Effector memory CD4-positive, alpha-beta T cell (primary cell): ENCODE measurements around the gene BGLAP.

Experiments used
- DNase-seq, 3 donors: peaks; one replicate each; pipeline ENCODE4 v3.0.0-alpha.2; 2020
- H3K27ac ChIP-seq: 2 replicates; pipeline ENCODE4 v1.7.0; 2013; ENCODE audit warnings: mild to moderate bottlenecking, low read length, moderate library complexity; ENCODE audit not compliant: insufficient read depth, poor library complexity, severe bottlenecking
- H3K27me3 ChIP-seq: replicated peaks from 2 replicates; pipeline ENCODE4 v1.7.0; 2013; ENCODE audit warnings: mild to moderate bottlenecking, low read length; ENCODE audit not compliant: insufficient read depth, control insufficient read depth, poor library complexity, severe bottlenecking
- H3K36me3 ChIP-seq: 2 replicates; pipeline ENCODE4 v1.7.0; 2013; ENCODE audit warnings: mild to moderate bottlenecking, low read length, moderate library complexity; ENCODE audit not compliant: control insufficient read depth, insufficient read depth
- H3K4me1 ChIP-seq: 2 replicates; pipeline ENCODE4 v1.7.0; 2013; ENCODE audit warnings: low read length, mild to moderate bottlenecking; ENCODE audit not compliant: control insufficient read depth, insufficient read depth, poor library complexity, severe bottlenecking
- H3K4me3 ChIP-seq: 2 replicates; pipeline ENCODE4 v1.7.0; 2013; ENCODE audit warnings: low read length, low read depth, mild to moderate bottlenecking; ENCODE audit not compliant: insufficient read depth, poor library complexity, severe bottlenecking
- H3K9me3 ChIP-seq: 2 replicates; pipeline ENCODE4 v1.7.0; 2013; ENCODE audit warnings: mild to moderate bottlenecking, low read length, moderate library complexity; ENCODE audit not compliant: control insufficient read depth

BGLAP gene

DNA sequence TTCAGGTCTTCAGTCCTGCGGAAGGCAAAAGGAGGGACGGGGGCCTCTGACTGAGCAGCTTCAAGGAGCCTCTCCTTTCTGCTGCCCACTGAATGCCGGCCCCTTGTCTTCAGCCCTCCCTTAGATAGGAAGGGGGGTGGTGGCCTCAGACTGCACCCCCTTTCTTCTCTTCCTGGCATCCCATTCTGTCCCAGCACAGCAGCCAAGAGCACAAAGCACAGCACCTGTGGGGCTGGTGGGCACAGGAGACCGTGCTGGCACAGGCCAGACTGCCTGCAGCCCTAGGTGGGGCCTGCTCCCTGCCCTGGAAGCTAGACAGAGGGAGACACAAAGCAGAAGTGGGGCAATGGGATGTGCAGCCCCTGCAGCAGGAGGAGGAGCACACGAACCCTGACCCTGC, 7.6 kb downstream of the BGLAP start:
- H3K27me3 ChIP-seq = no peaks in the 10 kb centered on the region
- no peaks in the 10 kb centered on the region for H3K9me3 ChIP-seq
- peaks cover 45% of the 10 kb centered on the region for H3K36me3 ChIP-seq
- DNase-seq = no peak
- H3K4me3 ChIP-seq = no peak overlapping the region
- no peak overlapping the region for H3K27ac ChIP-seq
- peaks cover 14% of the 10 kb centered on the region for H3K4me1 ChIP-seq

DNA sequence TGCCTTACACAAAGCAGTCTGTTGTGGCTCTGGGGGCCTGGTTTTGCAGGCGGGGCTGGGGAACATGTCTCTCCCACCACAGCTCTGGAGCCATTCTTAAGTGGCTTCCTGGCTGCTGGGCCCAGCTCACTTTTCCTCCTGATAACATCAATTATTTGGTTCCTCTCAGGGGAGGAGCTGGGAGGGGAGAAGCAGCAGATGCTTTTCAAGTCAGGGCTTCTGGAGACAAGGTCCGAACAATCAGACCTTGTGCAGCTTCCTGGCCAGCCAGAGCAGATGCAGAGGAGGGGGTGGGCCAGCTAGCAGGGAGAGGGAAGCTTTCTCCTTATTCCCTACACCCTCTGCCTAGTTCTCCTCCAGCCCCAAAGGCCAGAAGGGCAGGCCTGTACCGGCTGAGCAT, 9.5 kb downstream of the BGLAP start:
- peaks cover 8% of the 10 kb centered on the region for H3K4me1 ChIP-seq
- peak overlapping the region; percentile 46 for H3K27ac ChIP-seq
- DNase-seq = no peak
- H3K9me3 ChIP-seq = no peaks in the 10 kb centered on the region
- H3K4me3 ChIP-seq = no peak overlapping the region
- H3K27me3 ChIP-seq = no peaks in the 10 kb centered on the region
- peaks cover 55% of the 10 kb centered on the region for H3K36me3 ChIP-seq

- Histone ChIP-seq H3K36me3 (peaks cover 71% of the 10 kb centered on the region), H3K27ac (no peak overlapping the region), H3K4me3 (no peak overlapping the region), H3K4me1 (peaks cover 8% of the 10 kb centered on the region), H3K27me3 (no peaks in the 10 kb centered on the region), H3K9me3 (no peaks in the 10 kb centered on the region)
- no peak for DNase-seq
These were observed 11.7 kb downstream of the BGLAP start for GRCh38 chr1:156253634-156254033.

DNA sequence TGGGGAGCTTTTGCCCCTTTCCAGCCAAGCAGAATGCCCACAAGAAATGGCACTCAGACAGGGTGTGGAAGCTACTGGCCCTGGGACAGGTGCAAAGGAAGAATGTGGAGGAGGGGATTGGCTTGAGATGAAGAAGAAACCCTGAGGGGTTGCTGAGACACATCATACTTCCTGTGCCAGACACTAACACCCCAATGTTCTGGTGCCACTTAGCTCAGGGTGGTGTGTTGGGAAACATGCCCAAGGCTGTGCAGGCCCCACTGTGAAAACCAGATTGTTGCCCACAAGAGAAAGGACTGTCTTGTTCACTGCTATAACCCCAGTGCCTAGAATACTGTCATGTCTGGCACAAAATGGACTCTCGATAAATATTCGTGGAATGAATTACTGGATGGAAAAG, 15.7 kb downstream of the BGLAP start:
- H3K4me1 ChIP-seq = no peaks in the 10 kb centered on the region
- no peaks in the 10 kb centered on the region for H3K27me3 ChIP-seq
- H3K36me3 ChIP-seq = peaks cover 75% of the 10 kb centered on the region
- no peak for DNase-seq
- H3K9me3 ChIP-seq = no peaks in the 10 kb centered on the region
- H3K27ac ChIP-seq = no peak overlapping the region
- H3K4me3 ChIP-seq = no peak overlapping the region

GRCh38 chr1:156258859-156259258, 16.9 kb downstream of the BGLAP start:
- H3K4me3 ChIP-seq = no peak overlapping the region
- no peaks in the 10 kb centered on the region for H3K27me3 ChIP-seq
- H3K9me3 ChIP-seq = no peaks in the 10 kb centered on the region
- H3K36me3 ChIP-seq = peaks cover 73% of the 10 kb centered on the region
- DNase-seq = no peak
- no peaks in the 10 kb centered on the region for H3K4me1 ChIP-seq
- no peak overlapping the region for H3K27ac ChIP-seq

GRCh38 chr1:156259805-156260204, 17.8 kb downstream of the BGLAP start:
- no peaks in the 10 kb centered on the region for H3K4me1 ChIP-seq
- peak overlapping the region; percentile 3 for H3K27ac ChIP-seq
- no peak for DNase-seq
- H3K4me3 ChIP-seq = no peak overlapping the region
- no peaks in the 10 kb centered on the region for H3K9me3 ChIP-seq
- H3K27me3 ChIP-seq = no peaks in the 10 kb centered on the region
- H3K36me3 ChIP-seq = peaks cover 71% of the 10 kb centered on the region

- Histone ChIP-seq H3K9me3 (no peaks in the 10 kb centered on the region), H3K36me3 (peaks cover 78% of the 10 kb centered on the region), H3K27ac (no peak overlapping the region), H3K27me3 (no peaks in the 10 kb centered on the region), H3K4me1 (no peaks in the 10 kb centered on the region), H3K4me3 (no peak overlapping the region)
- DNase-seq = no peak
These were observed 18.9 kb downstream of the BGLAP start for GRCh38 chr1:156260896-156261295.

- peaks cover 81% of the 10 kb centered on the region for H3K36me3 ChIP-seq
- no peak overlapping the region for H3K4me3 ChIP-seq
- DNase-seq = no peak
- H3K9me3 ChIP-seq = no peaks in the 10 kb centered on the region
- H3K27me3 ChIP-seq = no peaks in the 10 kb centered on the region
- no peaks in the 10 kb centered on the region for H3K4me1 ChIP-seq
- H3K27ac ChIP-seq = no peak overlapping the region
These were observed 20.7 kb downstream of the BGLAP start for GRCh38 chr1:156262461-156263287.

GRCh38 chr1:156263288-156263655, 21.3 kb downstream of the BGLAP start:
- Histone ChIP-seq H3K9me3 (no peaks in the 10 kb centered on the region), H3K4me1 (no peaks in the 10 kb centered on the region), H3K36me3 (peaks cover 81% of the 10 kb centered on the region), H3K27me3 (no peaks in the 10 kb centered on the region), H3K4me3 (no peak overlapping the region), H3K27ac (no peak overlapping the region)
- no peak for DNase-seq

DNA sequence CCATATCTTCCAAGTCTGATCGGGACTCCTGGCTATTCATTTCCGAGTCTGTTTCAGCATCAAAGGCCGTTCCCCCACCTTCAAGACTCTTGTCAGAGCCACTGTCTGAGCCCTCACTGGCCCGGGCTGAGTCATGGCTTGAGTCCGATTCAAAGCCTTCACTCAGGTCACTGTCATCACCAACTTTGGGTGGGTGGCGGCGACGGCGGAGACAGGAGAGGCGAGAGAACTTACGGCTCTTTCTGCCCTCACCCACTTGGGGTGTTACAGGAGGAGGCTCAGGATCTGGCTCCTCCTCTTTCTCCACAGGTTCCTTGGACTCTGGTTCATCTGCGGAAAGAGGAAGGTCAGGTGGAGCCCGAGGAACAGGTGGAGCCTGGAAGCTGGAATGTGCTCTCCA, 24.1 kb downstream of the BGLAP start:
- Histone ChIP-seq H3K27me3 (no peaks in the 10 kb centered on the region), H3K36me3 (peaks cover 73% of the 10 kb centered on the region), H3K9me3 (no peaks in the 10 kb centered on the region), H3K4me3 (no peak overlapping the region), H3K27ac (no peak overlapping the region), H3K4me1 (no peaks in the 10 kb centered on the region)
- DNase-seq = no peak
